ENCODE results near the gene STRIP2. TPM values are rescaled to one million over a fixed set of nuclear protein-coding genes. Genes with fewer than 3 reads are reported as not detected.

Gene STRIP2
- total RNA-seq, 1 experiment from 2014 or later: 5.1 TPM

DNA sequence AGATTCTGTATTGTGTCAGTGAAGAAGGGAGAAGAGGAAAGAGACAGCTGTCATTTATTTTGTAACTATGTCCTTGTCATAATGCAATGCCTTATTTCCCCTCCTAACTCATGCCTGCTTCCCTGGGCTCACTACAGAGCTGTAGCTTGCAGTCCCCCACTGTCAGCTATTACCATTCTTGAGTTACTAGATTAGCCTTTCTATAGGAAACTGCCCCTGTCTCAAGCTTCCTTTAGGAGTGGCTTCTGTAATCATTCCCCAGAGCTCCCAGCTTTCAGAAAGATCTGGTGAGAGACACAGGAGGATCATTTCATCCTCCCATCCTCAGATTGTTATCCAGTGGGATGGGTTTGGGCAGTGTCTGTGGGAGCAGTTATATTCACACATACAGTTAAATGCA, 35.7 kb downstream of the STRIP2 start:
- intact Hi-C loops (cut with micrococcal nuclease; ENCODE audit: unreplicated experiment): no loop called here
- DNase-seq (ENCODE audit: low read depth, low spot score) (no peak), ATAC-seq (no peak)
- Histone ChIP-seq H3K27ac (ENCODE audit: low read length) (no peak overlapping the region), H3K9me3 (ENCODE audit: control insufficient read depth, insufficient read depth, low read depth, low read length) (no peaks in the 10 kb centered on the region), H3K36me3 (ENCODE audit: control insufficient read depth, insufficient read depth, low read length) (no peaks in the 10 kb centered on the region; the same call in 1 of the 2 replicates), H3K4me3 (ENCODE audit: low read depth in 2 of 2, low read length in 2 of 2) (no peak overlapping the region), H3K4me1 (ENCODE audit: control insufficient read depth, insufficient read depth, low read length) (no peaks in the 10 kb centered on the region), H3K27me3 (ENCODE audit: control insufficient read depth, insufficient read depth, low read length) (no peaks in the 10 kb centered on the region)
- no TSS peak for BruUV-seq (replicated peaks)
- TF ChIP-seq, protein P1, sequence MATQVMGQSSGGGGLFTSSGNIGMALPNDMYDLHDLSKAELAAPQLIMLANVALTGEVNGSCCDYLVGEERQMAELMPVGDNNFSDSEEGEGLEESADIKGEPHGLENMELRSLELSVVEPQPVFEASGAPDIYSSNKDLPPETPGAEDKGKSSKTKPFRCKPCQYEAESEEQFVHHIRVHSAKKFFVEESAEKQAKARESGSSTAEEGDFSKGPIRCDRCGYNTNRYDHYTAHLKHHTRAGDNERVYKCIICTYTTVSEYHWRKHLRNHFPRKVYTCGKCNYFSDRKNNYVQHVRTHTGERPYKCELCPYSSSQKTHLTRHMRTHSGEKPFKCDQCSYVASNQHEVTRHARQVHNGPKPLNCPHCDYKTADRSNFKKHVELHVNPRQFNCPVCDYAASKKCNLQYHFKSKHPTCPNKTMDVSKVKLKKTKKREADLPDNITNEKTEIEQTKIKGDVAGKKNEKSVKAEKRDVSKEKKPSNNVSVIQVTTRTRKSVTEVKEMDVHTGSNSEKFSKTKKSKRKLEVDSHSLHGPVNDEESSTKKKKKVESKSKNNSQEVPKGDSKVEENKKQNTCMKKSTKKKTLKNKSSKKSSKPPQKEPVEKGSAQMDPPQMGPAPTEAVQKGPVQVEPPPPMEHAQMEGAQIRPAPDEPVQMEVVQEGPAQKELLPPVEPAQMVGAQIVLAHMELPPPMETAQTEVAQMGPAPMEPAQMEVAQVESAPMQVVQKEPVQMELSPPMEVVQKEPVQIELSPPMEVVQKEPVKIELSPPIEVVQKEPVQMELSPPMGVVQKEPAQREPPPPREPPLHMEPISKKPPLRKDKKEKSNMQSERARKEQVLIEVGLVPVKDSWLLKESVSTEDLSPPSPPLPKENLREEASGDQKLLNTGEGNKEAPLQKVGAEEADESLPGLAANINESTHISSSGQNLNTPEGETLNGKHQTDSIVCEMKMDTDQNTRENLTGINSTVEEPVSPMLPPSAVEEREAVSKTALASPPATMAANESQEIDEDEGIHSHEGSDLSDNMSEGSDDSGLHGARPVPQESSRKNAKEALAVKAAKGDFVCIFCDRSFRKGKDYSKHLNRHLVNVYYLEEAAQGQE (IDR thresholded peaks at IDR 0.05; ENCODE audit: insufficient read depth in 1 of 2, low read depth in 2 of 2, low read length in 1 of 2): no peak
- TF ChIP-seq TCF7L2 (IDR thresholded peaks at IDR 0.05; ENCODE audit: low read depth, low read length) (no peak), SIN3A (IDR thresholded peaks at IDR 0.05; ENCODE audit: borderline replicate concordance, insufficient read depth, low read depth, low read length) (no peak), POLR2AphosphoS5 (IDR thresholded peaks at IDR 0.05; ENCODE audit: low read depth, low read length) (no peak)
- TF ChIP-seq, protein P2, sequence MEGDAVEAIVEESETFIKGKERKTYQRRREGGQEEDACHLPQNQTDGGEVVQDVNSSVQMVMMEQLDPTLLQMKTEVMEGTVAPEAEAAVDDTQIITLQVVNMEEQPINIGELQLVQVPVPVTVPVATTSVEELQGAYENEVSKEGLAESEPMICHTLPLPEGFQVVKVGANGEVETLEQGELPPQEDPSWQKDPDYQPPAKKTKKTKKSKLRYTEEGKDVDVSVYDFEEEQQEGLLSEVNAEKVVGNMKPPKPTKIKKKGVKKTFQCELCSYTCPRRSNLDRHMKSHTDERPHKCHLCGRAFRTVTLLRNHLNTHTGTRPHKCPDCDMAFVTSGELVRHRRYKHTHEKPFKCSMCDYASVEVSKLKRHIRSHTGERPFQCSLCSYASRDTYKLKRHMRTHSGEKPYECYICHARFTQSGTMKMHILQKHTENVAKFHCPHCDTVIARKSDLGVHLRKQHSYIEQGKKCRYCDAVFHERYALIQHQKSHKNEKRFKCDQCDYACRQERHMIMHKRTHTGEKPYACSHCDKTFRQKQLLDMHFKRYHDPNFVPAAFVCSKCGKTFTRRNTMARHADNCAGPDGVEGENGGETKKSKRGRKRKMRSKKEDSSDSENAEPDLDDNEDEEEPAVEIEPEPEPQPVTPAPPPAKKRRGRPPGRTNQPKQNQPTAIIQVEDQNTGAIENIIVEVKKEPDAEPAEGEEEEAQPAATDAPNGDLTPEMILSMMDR (IDR thresholded peaks at IDR 0.05): no peak
- ChIA-PET POLR2A (no interaction called here), CTCF (interaction anchor here (0.6 to 0.9 kb wide), 2 partner anchors 102 to 566 kb away, joined by 3 to 4 read pairs; no protein-coding TSS in a partner anchor)
- in situ Hi-C loops (cut with HindIII; ENCODE audit: low pct_unique_long_range_greater_than_20kb, low sequenced_read_pairs): no loop called here

DNA sequence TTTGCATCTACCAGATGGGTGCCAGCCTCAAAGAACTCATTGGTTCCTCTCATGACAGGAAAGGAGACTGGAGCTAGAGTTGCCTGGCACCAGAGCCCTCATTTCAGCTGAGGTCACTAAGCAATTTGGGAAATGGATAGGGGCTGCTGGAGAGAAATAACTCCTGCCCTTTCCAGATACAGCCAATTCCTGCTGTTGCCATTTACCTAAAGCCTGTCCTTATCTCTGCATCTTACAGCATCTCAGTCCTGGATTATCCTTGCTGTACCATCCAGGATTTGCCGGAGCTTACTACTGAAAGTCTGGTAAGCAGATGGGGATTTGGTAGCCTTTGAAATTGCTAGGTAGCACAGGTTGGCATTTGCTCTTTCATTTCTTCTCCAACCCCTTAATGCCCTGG, 36.2 kb downstream of the STRIP2 start:
- in situ Hi-C loops (cut with HindIII; ENCODE audit: low pct_unique_long_range_greater_than_20kb, low sequenced_read_pairs): no loop called here
- TF ChIP-seq, protein P2 (IDR thresholded peaks at IDR 0.05): no peak
- TF ChIP-seq SIN3A (IDR thresholded peaks at IDR 0.05; ENCODE audit: borderline replicate concordance, insufficient read depth, low read depth, low read length): no peak
- TF ChIP-seq, protein P1 (IDR thresholded peaks at IDR 0.05; ENCODE audit: insufficient read depth in 1 of 2, low read depth in 2 of 2, low read length in 1 of 2): no peak
- TF ChIP-seq POLR2AphosphoS5 (IDR thresholded peaks at IDR 0.05; ENCODE audit: low read depth, low read length): no peak
- TF ChIP-seq TCF7L2 (IDR thresholded peaks at IDR 0.05; ENCODE audit: low read depth, low read length): no peak
- Histone ChIP-seq H3K27ac (ENCODE audit: low read length) (no peak overlapping the region), H3K4me3 (ENCODE audit: low read depth in 2 of 2, low read length in 2 of 2) (no peak overlapping the region), H3K36me3 (ENCODE audit: control insufficient read depth, insufficient read depth, low read length) (no peaks in the 10 kb centered on the region; the same call in 1 of the 2 replicates), H3K9me3 (ENCODE audit: control insufficient read depth, insufficient read depth, low read depth, low read length) (no peaks in the 10 kb centered on the region), H3K4me1 (ENCODE audit: control insufficient read depth, insufficient read depth, low read length) (no peaks in the 10 kb centered on the region), H3K27me3 (ENCODE audit: control insufficient read depth, insufficient read depth, low read length) (no peaks in the 10 kb centered on the region)
- CTCF ChIA-PET: interaction anchor here (0.6 to 0.9 kb wide), 2 partner anchors 103 to 567 kb away, joined by 3 to 4 read pairs; no protein-coding TSS in a partner anchor
- no peak for DNase-seq (ENCODE audit: low read depth, low spot score)
- ATAC-seq: no peak
- POLR2A ChIA-PET: no interaction called here
- BruUV-seq (replicated peaks): no TSS peak
- intact Hi-C loops (cut with micrococcal nuclease; ENCODE audit: unreplicated experiment): no loop called here

All from Panc1 (cell line).